ENCODE results near the gene EXOC6B. TPM values are rescaled to one million over a fixed set of nuclear protein-coding genes. Genes with fewer than 3 reads are reported as not detected.

The EXOC6B gene
- total RNA-seq, 1 donor from 2014 or later = 13.8 TPM

DNA sequence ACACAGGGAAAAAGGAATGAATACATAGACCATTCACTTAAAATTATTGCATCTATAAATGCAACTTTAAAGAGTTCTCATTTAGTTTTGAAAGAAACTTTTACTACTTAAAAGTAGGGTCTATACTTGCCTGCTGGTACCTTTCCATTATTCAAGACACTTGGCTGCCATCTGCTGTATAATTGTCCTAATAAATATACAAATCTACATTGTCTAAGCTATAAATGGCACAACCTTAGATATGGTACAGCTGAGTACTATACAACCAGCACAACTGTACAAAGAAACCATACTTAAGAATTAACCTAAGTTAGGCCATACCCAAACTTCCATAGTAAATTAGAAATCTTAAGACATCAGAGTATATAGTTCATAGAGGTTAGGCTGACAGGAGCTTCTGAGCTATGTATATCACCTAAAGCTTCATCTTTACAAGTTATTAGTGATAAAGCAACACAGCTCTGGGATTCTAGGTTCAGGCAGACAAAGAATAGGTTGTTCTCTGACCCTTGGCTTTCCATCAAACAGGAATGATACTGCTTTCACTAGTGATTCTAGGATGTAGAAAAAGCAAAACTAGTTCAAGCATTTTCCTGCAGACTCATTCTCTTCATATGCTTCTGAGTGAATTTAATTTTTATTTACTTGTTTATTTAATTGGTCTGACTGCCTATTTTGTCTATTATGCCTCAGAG, 22.1 kb downstream of the EXOC6B start:
- no peak overlapping the region for H3K4me3 Mint-ChIP-seq
- ChIA-PET CTCF (no interaction called here), POLR2A (no interaction called here)
- TF ChIP-seq, protein P1, sequence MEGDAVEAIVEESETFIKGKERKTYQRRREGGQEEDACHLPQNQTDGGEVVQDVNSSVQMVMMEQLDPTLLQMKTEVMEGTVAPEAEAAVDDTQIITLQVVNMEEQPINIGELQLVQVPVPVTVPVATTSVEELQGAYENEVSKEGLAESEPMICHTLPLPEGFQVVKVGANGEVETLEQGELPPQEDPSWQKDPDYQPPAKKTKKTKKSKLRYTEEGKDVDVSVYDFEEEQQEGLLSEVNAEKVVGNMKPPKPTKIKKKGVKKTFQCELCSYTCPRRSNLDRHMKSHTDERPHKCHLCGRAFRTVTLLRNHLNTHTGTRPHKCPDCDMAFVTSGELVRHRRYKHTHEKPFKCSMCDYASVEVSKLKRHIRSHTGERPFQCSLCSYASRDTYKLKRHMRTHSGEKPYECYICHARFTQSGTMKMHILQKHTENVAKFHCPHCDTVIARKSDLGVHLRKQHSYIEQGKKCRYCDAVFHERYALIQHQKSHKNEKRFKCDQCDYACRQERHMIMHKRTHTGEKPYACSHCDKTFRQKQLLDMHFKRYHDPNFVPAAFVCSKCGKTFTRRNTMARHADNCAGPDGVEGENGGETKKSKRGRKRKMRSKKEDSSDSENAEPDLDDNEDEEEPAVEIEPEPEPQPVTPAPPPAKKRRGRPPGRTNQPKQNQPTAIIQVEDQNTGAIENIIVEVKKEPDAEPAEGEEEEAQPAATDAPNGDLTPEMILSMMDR (IDR thresholded peaks at IDR 0.05) = no peak
- peaks cover 4% of the 10 kb centered on the region for H3K9me3 Mint-ChIP-seq
- no peaks in the 10 kb centered on the region for H3K4me1 Mint-ChIP-seq
- ATAC-seq (ENCODE audit: low read depth) (no peak), DNase-seq (no peak)
- no peaks in the 10 kb centered on the region for H3K27me3 Mint-ChIP-seq
- intact Hi-C loops (cut with micrococcal nuclease) = no loop called here
- H3K27ac Mint-ChIP-seq = no peak overlapping the region
- peaks cover 3% of the 10 kb centered on the region for H3K36me3 Mint-ChIP-seq (ENCODE audit: low read depth)

DNA sequence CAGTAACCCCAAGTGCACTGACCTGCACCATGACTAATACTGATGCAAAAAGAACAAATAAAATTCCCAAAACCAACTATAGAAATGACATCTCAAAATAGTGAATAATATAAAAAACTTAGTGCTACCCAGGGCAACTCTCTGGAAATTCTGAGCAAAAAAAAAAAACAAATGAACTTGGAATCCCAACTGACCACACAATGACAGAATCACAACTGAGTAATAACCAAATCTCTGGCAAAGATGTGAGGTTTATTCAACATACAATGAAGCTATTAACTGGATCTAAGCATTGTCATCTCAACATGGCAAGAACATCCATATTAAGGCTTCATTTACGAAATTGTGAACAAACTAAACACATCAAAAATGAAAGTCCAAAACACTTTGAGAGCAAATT, 22.7 kb downstream of the EXOC6B start:
- Mint-ChIP-seq H3K4me3 (no peak overlapping the region), H3K9me3 (peaks cover 2% of the 10 kb centered on the region), H3K4me1 (peaks cover 1% of the 10 kb centered on the region), H3K36me3 (ENCODE audit: low read depth) (peaks cover 2% of the 10 kb centered on the region), H3K27me3 (no peaks in the 10 kb centered on the region), H3K27ac (no peak overlapping the region)
- TF ChIP-seq, protein P1 (IDR thresholded peaks at IDR 0.05) = no peak
- POLR2A ChIA-PET = no interaction called here
- ATAC-seq (ENCODE audit: low read depth) = no peak
- DNase-seq = no peak
- intact Hi-C loops (cut with micrococcal nuclease) = no loop called here
- CTCF ChIA-PET = no interaction called here

GRCh38 chr2:72800492-72800891, 25.3 kb downstream of the EXOC6B start:
- intact Hi-C loops (cut with micrococcal nuclease) = no loop called here
- H3K4me1 Mint-ChIP-seq = peaks cover 6% of the 10 kb centered on the region
- POLR2A ChIA-PET = no interaction called here
- CTCF ChIA-PET = no interaction called here
- H3K9me3 Mint-ChIP-seq = no peaks in the 10 kb centered on the region
- ATAC-seq (ENCODE audit: low read depth) (no peak), DNase-seq (no peak)
- H3K27ac Mint-ChIP-seq = no peak overlapping the region
- no peak overlapping the region for H3K4me3 Mint-ChIP-seq
- TF ChIP-seq, protein P1 (IDR thresholded peaks at IDR 0.05) = no peak
- H3K27me3 Mint-ChIP-seq = no peaks in the 10 kb centered on the region
- no peaks in the 10 kb centered on the region for H3K36me3 Mint-ChIP-seq (ENCODE audit: low read depth)

DNA sequence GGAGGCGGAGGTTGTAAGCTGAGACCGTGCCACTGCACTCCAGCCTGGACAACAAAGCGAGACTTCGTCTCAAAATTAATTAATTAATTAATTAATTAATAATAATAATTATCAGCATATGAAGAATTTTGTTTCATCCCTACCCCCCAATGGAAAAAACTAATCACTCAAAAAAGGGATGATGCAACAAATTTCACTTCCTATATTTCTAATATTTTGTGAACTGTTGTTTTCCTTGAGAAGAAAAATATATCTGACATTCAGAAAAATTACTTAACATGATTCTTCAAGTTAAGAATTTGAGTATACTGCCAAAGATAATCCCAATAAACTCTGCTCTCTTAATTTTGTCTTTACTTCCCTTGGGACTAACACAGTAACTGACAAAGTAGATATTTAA, 28.1 kb downstream of the EXOC6B start:
- Mint-ChIP-seq H3K4me1 (peaks cover 7% of the 10 kb centered on the region), H3K27ac (no peak overlapping the region), H3K27me3 (no peaks in the 10 kb centered on the region), H3K4me3 (no peak overlapping the region), H3K9me3 (no peaks in the 10 kb centered on the region), H3K36me3 (ENCODE audit: low read depth) (no peaks in the 10 kb centered on the region)
- CTCF ChIA-PET = no interaction called here
- intact Hi-C loops (cut with micrococcal nuclease) = no loop called here
- ATAC-seq (ENCODE audit: low read depth) = no peak
- no peak for DNase-seq
- POLR2A ChIA-PET = no interaction called here
- TF ChIP-seq, protein P1 (IDR thresholded peaks at IDR 0.05) = no peak

DNA sequence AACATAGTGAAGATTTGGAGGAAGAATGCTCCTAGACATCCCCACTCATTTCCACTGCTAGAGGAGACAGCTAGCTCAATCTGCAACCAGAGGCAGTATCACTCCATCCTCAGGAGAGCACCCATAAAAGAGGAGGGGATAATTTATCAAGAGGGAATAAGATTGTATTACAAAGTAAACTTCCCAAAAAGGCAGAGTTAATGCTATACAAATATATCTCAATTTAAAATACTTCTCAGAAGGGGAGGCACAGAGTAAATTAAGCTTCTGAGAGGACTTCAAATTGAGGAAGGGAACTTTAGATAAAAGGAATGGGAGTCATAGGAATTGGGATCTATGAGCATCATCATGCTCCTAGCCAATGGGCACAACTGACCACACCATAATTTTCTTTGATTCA, 29.1 kb downstream of the EXOC6B start:
- no peaks in the 10 kb centered on the region for H3K36me3 Mint-ChIP-seq (ENCODE audit: low read depth)
- no peak for ATAC-seq (ENCODE audit: low read depth)
- no peak overlapping the region for H3K4me3 Mint-ChIP-seq
- intact Hi-C loops (cut with micrococcal nuclease) = no loop called here
- CTCF ChIA-PET = no interaction called here
- no peaks in the 10 kb centered on the region for H3K27me3 Mint-ChIP-seq
- H3K4me1 Mint-ChIP-seq = peaks cover 7% of the 10 kb centered on the region
- POLR2A ChIA-PET = no interaction called here
- no peak overlapping the region for H3K27ac Mint-ChIP-seq
- TF ChIP-seq, protein P1 (IDR thresholded peaks at IDR 0.05) = no peak
- no peaks in the 10 kb centered on the region for H3K9me3 Mint-ChIP-seq
- no peak for DNase-seq

All from activated B cell treated with CpG ODN at 0.5 μM for 24 hours (primary cell).